Heart left ventricle (tissue), 16 donors: ENCODE data around the gene S1PR3. TPM values are rescaled to one million over a fixed set of nuclear protein-coding genes. Genes with fewer than 3 reads are reported as not detected.

Source experiments
- ATAC-seq, 4 donors: fragments of 200-7000 bp; cut with Tn5 transposase; one replicate each; pipeline ENCODE4 v1.9.1; 2020 to 2022; ENCODE audit warnings: moderate library complexity in 4 of 4, mild to moderate bottlenecking in 3 of 4, moderate number of reproducible peaks in 1 of 4
- DNase-seq, 5 donors: peaks; one replicate each; pipeline ENCODE4 v3.0.0-alpha.2; 2020
- H3K27ac ChIP-seq, 12 donors: fragments of 200-600 bp; sonication (generic) in 4 of 12; one replicate each; pipeline versions ENCODE4 v1.5.0 to v1.8.0; 2016 to 2022; ENCODE audit warnings: mild to moderate bottlenecking in 2 of 12
- H3K27me3 ChIP-seq, 9 donors: fragments of 200-600 bp; sonication (generic) in 2 of 9; one replicate each; pipeline versions ENCODE4 v1.5.1 to v1.8.0; 2016 to 2022; ENCODE audit warnings: mild to moderate bottlenecking in 3 of 9
- H3K36me3 ChIP-seq, 9 donors: fragments of 200-600 bp; sonication (generic) in 2 of 9; one replicate each; pipeline versions ENCODE4 v1.5.0 to v1.8.0; 2018 to 2022; ENCODE audit warnings: mild to moderate bottlenecking in 2 of 9
- H3K4me1 ChIP-seq, 12 donors: fragments of 200-600 bp; sonication (generic) in 4 of 12; one replicate each; pipeline versions ENCODE4 v1.5.0 to v1.8.0; 2016 to 2022; ENCODE audit warnings: mild to moderate bottlenecking in 3 of 12
- H3K4me3 ChIP-seq, 12 donors: fragments of 200-600 bp; sonication (generic) in 4 of 12; one replicate each; pipeline versions ENCODE4 v1.5.0 to v1.8.0; 2017 to 2022; ENCODE audit warnings: mild to moderate bottlenecking in 9 of 12, moderate library complexity in 4 of 12
- H3K9me3 ChIP-seq, 12 donors: fragments of 200-600 bp; sonication (generic) in 4 of 12; one replicate each; pipeline versions ENCODE4 v1.5.0 to v1.8.0; 2016 to 2022; ENCODE audit warnings: mild to moderate bottlenecking in 1 of 12
- CTCF ChIP-seq, 12 donors: fragments of 200-600 bp; sonication (generic) in 4 of 12; IDR thresholded peaks; one replicate each; pipeline versions ENCODE4 v1.5.0 to v1.8.0; 2018 to 2022; ENCODE audit warnings: antibody characterized with exemption in 12 of 12, mild to moderate bottlenecking in 5 of 12
- POLR2A ChIP-seq, 2 donors: fragments of 450-650 bp; IDR thresholded peaks; one replicate each; pipeline ENCODE4 v1.6.1; 2017; ENCODE audit warnings: antibody characterized with exemption in 2 of 2, mild to moderate bottlenecking in 2 of 2, moderate library complexity in 2 of 2
- WGBS, 4 donors: extraction: QIAGEN DNeasy Blood & Tissue Kit in 2 of 4; methylation state at CpG; one replicate each; pipeline versions ENCODE4 v1.1.5 to v1.1.7; 2013 to 2018; 5-methylcytosine and 5-hydroxymethylcytosine counted together
- intact Hi-C, 10 donors: fragments of 100-400 bp; cut with DNase I; formaldehyde crosslinking; loops; one replicate each; pipeline versions ENCODE4 v1.11.1 to v1.14.2; 2022
- polyA plus RNA-seq, 2 donors: library from polyadenylated mRNA; stranded (reverse); fragments of 200-250 nt; gene quantifications; one replicate each; pipeline ENCODE4 v1.2.3, GENCODE V29; 2013
- total RNA-seq, 9 donors: library from RNA; depleted of rRNA in 2 of 9; stranded (reverse); fragments of >200 nt in 2 of 9; fragmentation: NEBNext Ultra II Directional in 3 of 9; extraction: Animal tissue kit (Norgen Biotek cat#: 25700) in 3 of 9; gene quantifications; one replicate each; pipeline versions ENCODE4 v1.1.0 to v1.2.4, GENCODE V29; 2016 to 2023
- donor health status: ischemic (EF 13 %, LVEDD 7.1; RV severe dilation, severe dysfunction).
- donor health status: healthy with polysubstance abuse.
- donor health status: DM: no; HTN: yes; CAD: no.
- donor health status: DM: no; HTN: no; CAD: no.
- donor health status: ischemic (EF 25% LVEDD 6.9; RV normal size, moderate dysfunction).
- donor health status: ischemic (EF 25% LVEDD 5.7; RV mildly dilated, moderate dysfunction).
- donor health status: healthy.
- donor health status: DM: yes; HTN: yes; CAD: no.
- donor health status: ischemic (EF 35%, LVEDD 5.7; RV mildly dilated, moderate dysfunction).
- donor health status: nonischemic (EF 11% LVEDD 7.7; RV severe dilation, severe dysfunction).
- donor health status: DM: yes; HTN: yes; CAD: no.
- donor health status: PGD.
- donor health status: ischemic (EF 29% LVEDD 5.4; RV normal size, mild dysfunction).
- donor health status: nonischemic (EF 23%, LVEDD 6.1; RV moderate dilation, normal function).

The S1PR3 gene
- total and polyA plus RNA-seq, 11 donors, result 7.4 to 50.3 (median 29.5) TPM

- Histone ChIP-seq H3K27me3 (no peaks in the 10 kb centered on the region), H3K4me1 (no peaks in the 10 kb centered on the region), H3K9me3 (peaks cover 0 to 27% (median 16%) of the 10 kb centered on the region in 12 donors), H3K27ac (no peak overlapping the region), H3K36me3 (no peaks in the 10 kb centered on the region), H3K4me3 (no peak overlapping the region)
- TF ChIP-seq POLR2A (IDR thresholded peaks at IDR 0.05) (no peak), CTCF (IDR thresholded peaks at IDR 0.05) (no peak)
- no peak for ATAC-seq
- intact Hi-C loops, result loop anchor here in 2 of 10 donors (10.0 kb wide), 1 partner anchor 145 kb away; the partner anchor contains the start of gene SHC3 (in 2 of the 2)
- DNase-seq, result no peak
Observed at GRCh38 chr9:89029788-89030187, 38.5 kb downstream of the S1PR3 start.

GRCh38 chr9:89032173-89032572, 40.9 kb downstream of the S1PR3 start:
- ATAC-seq (no peak), DNase-seq (no peak)
- no peak for TF ChIP-seq POLR2A (IDR thresholded peaks at IDR 0.05)
- no peak for TF ChIP-seq CTCF (IDR thresholded peaks at IDR 0.05)
- Histone ChIP-seq H3K36me3 (no peaks in the 10 kb centered on the region), H3K4me1 (peaks cover 0 to 14% (median 0%) of the 10 kb centered on the region in 12 donors), H3K27ac (no peak overlapping the region), H3K27me3 (no peaks in the 10 kb centered on the region), H3K4me3 (no peak overlapping the region), H3K9me3 (peaks cover 0 to 27% (median 16%) of the 10 kb centered on the region in 12 donors)
- WGBS, 4 donors, result 83 to 85% (median 85%) methylated on average over 5 of the region's 5 CpGs
- intact Hi-C loops, result no loop called here

GRCh38 chr9:89032661-89033060, 41.4 kb downstream of the S1PR3 start:
- TF ChIP-seq POLR2A (IDR thresholded peaks at IDR 0.05) (no peak), CTCF (IDR thresholded peaks at IDR 0.05) (no peak)
- H3K4me1 ChIP-seq, result peaks cover 0 to 18% (median 0%) of the 10 kb centered on the region in 12 donors
- intact Hi-C loops, result no loop called here
- H3K4me3 ChIP-seq, result no peak overlapping the region
- 54 to 85% (median 75%) methylated on average over 5 of the region's 5 CpGs for WGBS, 4 donors
- H3K9me3 ChIP-seq, result peaks cover 0 to 27% (median 16%) of the 10 kb centered on the region in 12 donors
- DNase-seq (no peak), ATAC-seq (no peak)
- H3K27ac ChIP-seq, result no peak overlapping the region
- H3K36me3 ChIP-seq, result no peaks in the 10 kb centered on the region
- no peaks in the 10 kb centered on the region for H3K27me3 ChIP-seq

- intact Hi-C loops, result no loop called here
- DNase-seq, result no peak
- Histone ChIP-seq H3K27ac (peak overlapping the region in 1 of 12 donors; percentile 49), H3K9me3 (peaks cover 0 to under 1% (median 0%) of the 10 kb centered on the region in 12 donors), H3K4me3 (peak overlapping the region in 2 of 12 donors; percentile 3 to 22), H3K36me3 (no peaks in the 10 kb centered on the region), H3K27me3 (no peaks in the 10 kb centered on the region), H3K4me1 (peaks cover 0 to 23% (median 2%) of the 10 kb centered on the region in 12 donors)
- ATAC-seq, result peak; percentile 19 to 52 (median 44)
- no peak for TF ChIP-seq CTCF (IDR thresholded peaks at IDR 0.05)
- WGBS, 4 donors, result 36 to 40% (median 38%) methylated on average over 8 of the region's 8 CpGs
Observed at GRCh38 chr9:89036383-89036782, 45.1 kb downstream of the S1PR3 start.
